ENCODE measurements around the gene CFAP299.

CFAP299 gene

GRCh38 chr4:80839281-80839680, 503.8 kb downstream of the CFAP299 start:
- no peak for TF ChIP-seq CTCF (IDR thresholded peaks at IDR 0.05; ENCODE audit: extremely low read depth, insufficient read depth, missing control alignments)
- in situ Hi-C loops (cut with MboI; ENCODE audit: low pct_unique_long_range_greater_than_20kb, low sequenced_read_pairs, unreplicated experiment), result no loop called here

GRCh38 chr4:80839792-80840191, 504.3 kb downstream of the CFAP299 start:
- DNase-seq (ENCODE audit: low spot score), result no peak
- in situ Hi-C loops (cut with MboI; ENCODE audit: low pct_unique_long_range_greater_than_20kb, low sequenced_read_pairs, unreplicated experiment), result no loop called here
- TF ChIP-seq CTCF (IDR thresholded peaks at IDR 0.05; ENCODE audit: extremely low read depth, insufficient read depth, missing control alignments), result no peak

More at GRCh38 chr4:80839281-80839680, 503.8 kb downstream of the CFAP299 start:
- no peak for DNase-seq (ENCODE audit: low spot score)

- TF ChIP-seq CTCF (IDR thresholded peaks at IDR 0.05; ENCODE audit: extremely low read depth, insufficient read depth, missing control alignments), result no peak
- in situ Hi-C loops (cut with MboI; ENCODE audit: low pct_unique_long_range_greater_than_20kb, low sequenced_read_pairs, unreplicated experiment), result no loop called here
- no peak for DNase-seq (ENCODE audit: low spot score)
These were observed 504.9 kb downstream of the CFAP299 start for GRCh38 chr4:80840396-80840795.

GRCh38 chr4:80841587-80842281, 506.2 kb downstream of the CFAP299 start:
- TF ChIP-seq CTCF (IDR thresholded peaks at IDR 0.05; ENCODE audit: extremely low read depth, insufficient read depth, missing control alignments), result no peak
- in situ Hi-C loops (cut with MboI; ENCODE audit: low pct_unique_long_range_greater_than_20kb, low sequenced_read_pairs, unreplicated experiment), result no loop called here
- peak; percentile 7 for DNase-seq (ENCODE audit: low spot score)

GRCh38 chr4:80846210-80846609, 510.7 kb downstream of the CFAP299 start:
- no peak for TF ChIP-seq CTCF (IDR thresholded peaks at IDR 0.05; ENCODE audit: extremely low read depth, insufficient read depth, missing control alignments)
- no peak for DNase-seq (ENCODE audit: low spot score)
- in situ Hi-C loops (cut with MboI; ENCODE audit: low pct_unique_long_range_greater_than_20kb, low sequenced_read_pairs, unreplicated experiment), result no loop called here

- no peak for TF ChIP-seq CTCF (IDR thresholded peaks at IDR 0.05; ENCODE audit: extremely low read depth, insufficient read depth, missing control alignments)
- in situ Hi-C loops (cut with MboI; ENCODE audit: low pct_unique_long_range_greater_than_20kb, low sequenced_read_pairs, unreplicated experiment), result no loop called here
- DNase-seq (ENCODE audit: low spot score), result no peak
These were observed 516.5 kb downstream of the CFAP299 start for GRCh38 chr4:80852061-80852460.

Data from GM13977 (cell line).